Keratinocyte (primary cell): ENCODE results near the gene KCNK10. TPM values are rescaled to one million over a fixed set of nuclear protein-coding genes. Genes with fewer than 3 reads are reported as not detected.

Experiments
- DNase-seq: peaks from one replicate; pipeline ENCODE4 v3.0.0-alpha.2; 2011; ENCODE audit warnings: low read depth, missing footprints, low spot score
- FAIRE-seq: peaks from 2 replicates; lab custom pipeline; 2011; peaks lifted over from hg19 to GRCh38; lab: Jason Lieb, UNC
- H2AFZ ChIP-seq: 2 replicates; pipeline ENCODE4 v1.6.0; 2012; ENCODE audit warnings: low read length, control low read depth, inconsistent platforms; ENCODE audit not compliant: control insufficient read depth
- H3K27ac ChIP-seq: 2 replicates; pipeline ENCODE4 v1.5.1; 2011; ENCODE audit warnings: low read length; ENCODE audit not compliant: control insufficient read depth, insufficient read depth
- H3K27me3 ChIP-seq: 3 replicates; pipeline ENCODE4 v1.6.0; 2011; ENCODE audit warnings: low read length; ENCODE audit not compliant: control insufficient read depth, insufficient read depth; ENCODE audit errors: extremely low read depth
- H3K36me3 ChIP-seq, 2 experiments: 2 replicates in 1 of 2; 3 replicates in 1 of 2; pipeline ENCODE4 v1.5.1; 2011; ENCODE audit warnings: low read length in 2 of 2, mild to moderate bottlenecking in 1 of 2; ENCODE audit not compliant: control insufficient read depth in 2 of 2, insufficient read depth in 2 of 2; ENCODE audit errors: extremely low read depth in 1 of 2
- H3K4me1 ChIP-seq: 3 replicates; pipeline ENCODE4 v1.5.1; 2011; ENCODE audit warnings: low read length; ENCODE audit not compliant: control insufficient read depth, insufficient read depth; ENCODE audit errors: extremely low read depth
- H3K4me2 ChIP-seq: 3 replicates; pipeline ENCODE4 v1.6.0; 2011; ENCODE audit warnings: low read depth, low read length; ENCODE audit not compliant: control insufficient read depth, insufficient read depth; ENCODE audit errors: extremely low read depth
- H3K4me3 ChIP-seq, 3 experiments: fragments of 200-600 bp in 1 of 3; sonication (generic) in 1 of 3; 2 replicates in 2 of 3; 3 replicates in 1 of 3; pipeline ENCODE4 v1.5.1; 2011 to 2016; ENCODE audit warnings: low read length in 3 of 3, mild to moderate bottlenecking in 3 of 3, control low read depth in 2 of 3, inconsistent platforms in 1 of 3, low read depth in 1 of 3, mixed read lengths in 1 of 3, mixed run types in 1 of 3, moderate library complexity in 1 of 3; ENCODE audit not compliant: control insufficient read depth in 2 of 3, insufficient read depth in 2 of 3; ENCODE audit errors: extremely low read depth in 1 of 3
- H3K79me2 ChIP-seq: 2 replicates; pipeline ENCODE4 v1.6.0; 2012; ENCODE audit warnings: low read length; ENCODE audit not compliant: control insufficient read depth, insufficient read depth
- H3K9ac ChIP-seq: 3 replicates; pipeline ENCODE4 v1.6.0; 2011; ENCODE audit warnings: low read length; ENCODE audit not compliant: control insufficient read depth, insufficient read depth; ENCODE audit errors: extremely low read depth
- H3K9me1 ChIP-seq: 3 replicates; pipeline ENCODE4 v1.6.0; 2011; ENCODE audit warnings: low read length; ENCODE audit not compliant: control insufficient read depth, insufficient read depth; ENCODE audit errors: extremely low read depth
- H3K9me3 ChIP-seq: 2 replicates; pipeline ENCODE4 v1.5.1; 2012; ENCODE audit warnings: low read depth, low read length; ENCODE audit not compliant: control insufficient read depth
- H4K20me1 ChIP-seq: 3 replicates; pipeline ENCODE4 v1.6.0; 2011; ENCODE audit warnings: low read length; ENCODE audit not compliant: control insufficient read depth, insufficient read depth; ENCODE audit errors: extremely low read depth
- EZH2 ChIP-seq: IDR thresholded peaks from one replicate; pipeline ENCODE4 v1.6.1; 2012; ENCODE audit warnings: inconsistent platforms, mild to moderate bottlenecking, low read length, moderate library complexity
- dilution Hi-C: fragments of 300-500 bp; cut with MboI; formaldehyde crosslinking; loops from one replicate; pipeline ENCODE4 v1.7.0; 2020; ENCODE audit warnings: low sequenced_read_pairs; ENCODE audit not compliant: extremely low pct_ligation_motif_present
- polyA plus RNA-seq, 5 experiments: library from polyadenylated mRNA; depleted of rRNA in 3 of 5; stranded (reverse) in 3 of 5; stranded (forward) in 1 of 5; unstranded in 1 of 5; fragments of >200 nt; gene quantifications; 1 replicate in 1 of 5; 2 replicates in 3 of 5; 3 replicates in 1 of 5; pipeline versions ENCODE4 v1.2.1 to v1.2.3, GENCODE V29; 2011 to 2012; ENCODE audit warnings: missing spikeins in 2 of 5, low read depth in 1 of 5, low replicate concordance in 1 of 5
- TF ChIP-seq, protein P1 (sequence below), 3 experiments: IDR thresholded peaks in 1 of 3; conservative IDR thresholded peaks in 1 of 3; optimal IDR thresholded peaks in 1 of 3; 2 replicates in 2 of 3; 3 replicates in 1 of 3; pipeline versions ENCODE3 to v1.5.1; 2011; ENCODE audit warnings: low read length in 3 of 3, mild to moderate bottlenecking in 3 of 3, moderate library complexity in 2 of 3, control low read depth in 1 of 3, inconsistent platforms in 1 of 3; ENCODE audit not compliant: insufficient read depth in 2 of 3; ENCODE audit errors: extremely low read depth in 1 of 3

KCNK10 gene
- polyA plus RNA-seq, 1 donor (not counting 4 experiments of a cell fraction or from before 2014, with no cell fraction given) = 0.79 TPM

DNA sequence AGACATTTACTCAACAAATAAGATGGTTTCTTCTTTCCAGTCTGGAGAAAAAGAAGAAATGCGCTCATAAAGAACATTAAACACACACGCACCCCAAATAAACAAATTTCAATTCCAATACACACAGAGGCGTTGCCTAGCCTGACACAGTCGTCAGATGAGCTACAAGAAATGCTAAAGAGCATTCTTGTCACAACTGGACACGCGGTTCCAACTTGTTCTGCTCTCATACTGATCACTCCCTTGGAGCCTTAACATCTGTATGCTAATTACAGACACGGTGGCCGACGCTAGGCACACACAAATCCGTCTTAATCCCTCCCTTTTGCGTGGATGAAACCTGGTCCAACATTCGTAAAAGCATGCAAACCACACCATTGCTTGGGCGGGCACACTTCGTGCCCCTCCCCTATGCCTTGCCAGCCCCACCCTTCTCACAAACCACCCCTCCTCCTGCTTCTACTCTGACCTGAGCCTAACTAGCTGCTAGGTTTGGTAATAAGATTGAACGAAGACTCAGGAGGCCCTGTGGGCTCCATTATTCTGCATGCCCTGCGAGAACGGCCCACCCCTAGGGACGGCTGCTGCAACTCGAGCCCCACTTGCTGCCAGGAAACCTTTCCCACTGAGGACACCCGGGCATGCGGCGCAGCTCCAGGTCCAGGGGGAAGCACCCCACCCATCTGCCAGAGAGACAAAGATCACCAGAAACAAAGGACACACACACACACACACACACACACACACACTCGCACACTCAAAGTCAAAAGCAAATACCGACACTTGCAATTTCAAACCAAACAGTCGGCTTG is 1.2 kb downstream of the KCNK10 start:
- TF ChIP-seq, protein P1, sequence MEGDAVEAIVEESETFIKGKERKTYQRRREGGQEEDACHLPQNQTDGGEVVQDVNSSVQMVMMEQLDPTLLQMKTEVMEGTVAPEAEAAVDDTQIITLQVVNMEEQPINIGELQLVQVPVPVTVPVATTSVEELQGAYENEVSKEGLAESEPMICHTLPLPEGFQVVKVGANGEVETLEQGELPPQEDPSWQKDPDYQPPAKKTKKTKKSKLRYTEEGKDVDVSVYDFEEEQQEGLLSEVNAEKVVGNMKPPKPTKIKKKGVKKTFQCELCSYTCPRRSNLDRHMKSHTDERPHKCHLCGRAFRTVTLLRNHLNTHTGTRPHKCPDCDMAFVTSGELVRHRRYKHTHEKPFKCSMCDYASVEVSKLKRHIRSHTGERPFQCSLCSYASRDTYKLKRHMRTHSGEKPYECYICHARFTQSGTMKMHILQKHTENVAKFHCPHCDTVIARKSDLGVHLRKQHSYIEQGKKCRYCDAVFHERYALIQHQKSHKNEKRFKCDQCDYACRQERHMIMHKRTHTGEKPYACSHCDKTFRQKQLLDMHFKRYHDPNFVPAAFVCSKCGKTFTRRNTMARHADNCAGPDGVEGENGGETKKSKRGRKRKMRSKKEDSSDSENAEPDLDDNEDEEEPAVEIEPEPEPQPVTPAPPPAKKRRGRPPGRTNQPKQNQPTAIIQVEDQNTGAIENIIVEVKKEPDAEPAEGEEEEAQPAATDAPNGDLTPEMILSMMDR (optimal IDR thresholded peaks at IDR 0.05 in 1 of 3, IDR thresholded peaks at IDR 0.05 in 1 of 3, conservative IDR thresholded peaks at IDR 0.05 in 1 of 3; ENCODE audit: extremely low read depth in 1 of 3, insufficient read depth in 2 of 3, low read length in 3 of 3) = no peak
- TF ChIP-seq EZH2 = no peak

DNA sequence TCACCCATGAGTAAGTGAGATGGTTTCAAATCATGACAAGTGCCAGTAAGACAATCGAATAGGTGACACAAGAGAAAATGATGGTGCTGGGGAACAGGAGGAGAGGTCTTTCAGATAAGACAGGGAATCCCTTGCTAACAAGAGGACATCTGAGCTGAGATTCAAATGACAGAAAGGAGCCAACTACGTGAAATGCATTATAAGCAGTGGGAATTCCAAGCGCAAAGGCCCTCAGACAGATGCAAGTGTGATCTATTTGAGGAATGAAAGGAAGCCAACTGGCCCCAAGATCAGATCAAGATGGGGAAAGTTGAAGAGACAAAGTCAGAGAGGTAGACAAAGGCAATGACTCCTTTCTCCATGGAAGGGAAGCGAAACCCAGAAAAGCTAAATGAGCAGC is 4.7 kb downstream of the KCNK10 start:
- H3K79me2 ChIP-seq = no peaks in the 10 kb centered on the region
- DNase-seq (no peak), FAIRE-seq (no peak)
- no peak overlapping the region for H2AFZ ChIP-seq
- H3K9ac ChIP-seq = no peak overlapping the region
- H3K27ac ChIP-seq = no peak overlapping the region
- H3K27me3 ChIP-seq = peaks cover 28% of the 10 kb centered on the region
- no peaks in the 10 kb centered on the region for H3K36me3 ChIP-seq
- dilution Hi-C loops = no loop called here
- no peak for TF ChIP-seq EZH2
- TF ChIP-seq, protein P1 (optimal IDR thresholded peaks at IDR 0.05 in 1 of 3, IDR thresholded peaks at IDR 0.05 in 1 of 3, conservative IDR thresholded peaks at IDR 0.05 in 1 of 3; ENCODE audit: extremely low read depth in 1 of 3, insufficient read depth in 2 of 3, low read length in 3 of 3) = no peak
- no peaks in the 10 kb centered on the region for H3K9me1 ChIP-seq
- no peaks in the 10 kb centered on the region for H3K4me1 ChIP-seq
- H3K4me3 ChIP-seq = no peak overlapping the region
- no peak overlapping the region for H3K4me2 ChIP-seq
- H4K20me1 ChIP-seq = no peaks in the 10 kb centered on the region
- H3K9me3 ChIP-seq = no peaks in the 10 kb centered on the region

More for the DNA sequence above, 1.2 kb downstream of the KCNK10 start:
- Histone ChIP-seq H3K9me1 (no peaks in the 10 kb centered on the region), H3K9me3 (no peaks in the 10 kb centered on the region), H3K9ac (no peak overlapping the region), H3K4me1 (no peaks in the 10 kb centered on the region), H4K20me1 (no peaks in the 10 kb centered on the region), H3K4me3 (no peak overlapping the region), H3K36me3 (no peaks in the 10 kb centered on the region), H3K79me2 (no peaks in the 10 kb centered on the region), H3K4me2 (no peak overlapping the region), H2AFZ (no peak overlapping the region), H3K27ac (no peak overlapping the region), H3K27me3 (peaks cover 61% of the 10 kb centered on the region)
- dilution Hi-C loops = no loop called here
- DNase-seq = no peak
- FAIRE-seq = no peak
